HG03039 (cell line): ENCODE results near the gene APOL6.

Experiments used
- ATAC-seq: cut with Tn5 transposase; IDR thresholded peaks from one replicate; pipeline ENCODE4 v1.9.1; 2021; ENCODE audit warnings: mild to moderate bottlenecking, moderate library complexity; ENCODE audit not compliant: unreplicated experiment

Gene APOL6

GRCh38 chr22:35711336-35711735 lies 63.1 kb downstream of the APOL6 start:
- ATAC-seq = no peak

DNA sequence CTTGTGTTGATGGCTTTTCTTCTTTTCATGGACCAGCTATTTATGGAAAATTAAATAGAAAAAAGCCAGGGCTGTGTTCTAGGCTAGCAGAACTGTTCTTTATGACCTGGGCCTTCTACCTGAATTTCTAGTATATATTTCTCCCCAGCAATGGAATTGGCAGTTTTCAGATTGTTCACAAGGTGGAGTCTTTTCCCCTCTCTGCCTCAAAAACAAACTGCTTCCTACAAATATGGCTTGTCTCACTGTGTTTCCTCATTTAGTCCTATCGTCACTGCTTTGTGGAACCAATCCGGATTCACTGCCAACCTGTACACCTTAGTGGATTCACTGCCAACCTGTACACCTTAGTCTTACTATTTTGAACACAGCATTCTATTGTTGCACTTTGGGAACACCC lies 64.4 kb downstream of the APOL6 start:
- no peak for ATAC-seq

- ATAC-seq = no peak
Observed at GRCh38 chr22:35717572-35717971, 69.3 kb downstream of the APOL6 start, which contains the start of gene APOL5. TSS of gene APOL5 (plus strand) at chr22:35717872. CDS start at chr22:35717872, 0 bp downstream.
